H1 (cell line): ENCODE results near the gene DCAF8L2. TPM values are rescaled to one million over a fixed set of nuclear protein-coding genes. Genes with fewer than 3 reads are reported as not detected.

Experiments used
- CTCF ChIA-PET: fragments of 300-600 bp; sonication (Branson Sonifier 250); formaldehyde crosslinking; loops from one replicate; lab custom pipeline; 2021; ENCODE audit not compliant: partially characterized antibody; lab: Charles Lee
- POLR2A ChIA-PET: fragments of 300-600 bp; sonication (Branson Sonifier 250); formaldehyde crosslinking; loops from one replicate; lab custom pipeline; 2021; ENCODE audit warnings: inconsistent platforms; ENCODE audit not compliant: partially characterized antibody; lab: Charles Lee
- DNase-seq, 2 experiments: peaks; one replicate each; pipeline versions ENCODE4 v3.0.0 to v3.0.0-alpha.2; 2010 to 2022; ENCODE audit warnings: low spot score in 2 of 2, low read depth in 1 of 2, mixed read lengths in 1 of 2
- FAIRE-seq: peaks from 2 replicates; lab custom pipeline; 2011; peaks lifted over from hg19 to GRCh38; lab: Jason Lieb, UNC
- H2AFZ ChIP-seq: 2 replicates; pipeline ENCODE4 v1.8.1; 2012; ENCODE audit warnings: low read length, inconsistent platforms
- H2AK5ac ChIP-seq: 2 replicates; pipeline ENCODE4 v1.6.1; 2013; ENCODE audit warnings: low read depth, low read length
- H2BK120ac ChIP-seq: replicated peaks from 2 replicates; pipeline ENCODE3; 2013; ENCODE audit warnings: low read depth, low read length, inconsistent platforms
- H2BK12ac ChIP-seq: 2 replicates; pipeline ENCODE4 v1.6.1; 2013; ENCODE audit warnings: low read depth, low read length
- H2BK15ac ChIP-seq: 2 replicates; pipeline ENCODE4 v1.6.1; 2013; ENCODE audit warnings: low read length
- H2BK20ac ChIP-seq: 2 replicates; pipeline ENCODE4 v1.6.1; 2013; ENCODE audit warnings: low read length
- H2BK5ac ChIP-seq: 2 replicates; pipeline ENCODE4 v1.6.1; 2013; ENCODE audit warnings: low read depth, low read length
- H3K14ac ChIP-seq: 2 replicates; pipeline ENCODE4 v1.6.1; 2013; ENCODE audit warnings: inconsistent platforms; ENCODE audit not compliant: insufficient read length
- H3K18ac ChIP-seq: 2 replicates; pipeline ENCODE4 v1.6.1; 2013; ENCODE audit warnings: low read length; ENCODE audit errors: extremely low read depth
- H3K23ac ChIP-seq: 2 replicates; pipeline ENCODE4 v1.6.1; 2013; ENCODE audit warnings: inconsistent platforms; ENCODE audit not compliant: insufficient read length
- H3K23me2 ChIP-seq: 2 replicates; pipeline ENCODE4 v1.6.1; 2013; ENCODE audit warnings: low read depth, low read length
- H3K27ac ChIP-seq: 2 replicates; pipeline ENCODE4 v1.6.1; 2011; ENCODE audit warnings: low read depth, low read length, inconsistent platforms
- H3K27me3 ChIP-seq, 4 experiments: replicated peaks in 1 of 4; 1 replicate in 1 of 4; 2 replicates in 3 of 4; pipeline versions ENCODE4 v1.6.1 to v1.8.1; 2011 to 2013; ENCODE audit warnings: low read length in 3 of 4, mild to moderate bottlenecking in 3 of 4, inconsistent platforms in 2 of 4, mixed read lengths in 2 of 4, moderate library complexity in 1 of 4; ENCODE audit not compliant: control insufficient read depth in 3 of 4, insufficient read depth in 3 of 4; ENCODE audit errors: extremely low read depth in 1 of 4
- H3K36me3 ChIP-seq, 4 experiments: 2 replicates each; pipeline versions ENCODE4 v1.6.1 to v1.8.1; 2011 to 2013; ENCODE audit warnings: mild to moderate bottlenecking in 4 of 4, low read length in 3 of 4, moderate library complexity in 2 of 4, control low read depth in 1 of 4, inconsistent platforms in 1 of 4; ENCODE audit not compliant: insufficient read depth in 4 of 4, control insufficient read depth in 2 of 4
- H3K4ac ChIP-seq: replicated peaks from 2 replicates; pipeline ENCODE3; 2013; ENCODE audit warnings: low read length, low read depth, mixed read lengths, inconsistent platforms; ENCODE audit not compliant: insufficient read length
- H3K4me1 ChIP-seq, 4 experiments: replicated peaks in 1 of 4; 1 replicate in 1 of 4; 2 replicates in 3 of 4; pipeline versions ENCODE4 v1.6.1 to v1.8.1; 2011 to 2013; ENCODE audit warnings: low read length in 3 of 4, inconsistent platforms in 2 of 4, mixed read lengths in 1 of 4; ENCODE audit not compliant: insufficient read depth in 4 of 4, control insufficient read depth in 3 of 4
- H3K4me2 ChIP-seq, 2 experiments: 2 replicates each; pipeline versions ENCODE4 v1.6.1 to v1.8.1; 2011 to 2013; ENCODE audit warnings: low read depth in 2 of 2, low read length in 2 of 2, control low read depth in 1 of 2, inconsistent platforms in 1 of 2, mild to moderate bottlenecking in 1 of 2; ENCODE audit not compliant: insufficient read depth in 1 of 2
- H3K4me3 ChIP-seq, 4 experiments: fragments of 200-600, 300-600 bp in 1 of 4; sonication (generic), shearing (Covaris generic), sonication (Bioruptor Twin) in 1 of 4; 2 replicates each; pipeline versions ENCODE4 v1.5.1 to v1.8.1; 2011 to 2016; ENCODE audit warnings: low read length in 4 of 4, low read depth in 3 of 4, control low read depth in 2 of 4, inconsistent platforms in 2 of 4, mild to moderate bottlenecking in 2 of 4, mixed read lengths in 1 of 4, moderate library complexity in 1 of 4; ENCODE audit not compliant: insufficient read depth in 2 of 4; ENCODE audit errors: extremely low read depth in 1 of 4
- H3K56ac ChIP-seq: replicated peaks from 2 replicates; pipeline ENCODE3; 2013; ENCODE audit warnings: low read depth, mild to moderate bottlenecking, mixed read lengths, low read length, inconsistent platforms; ENCODE audit not compliant: insufficient read length
- H3K79me1 ChIP-seq: 2 replicates; pipeline ENCODE4 v1.6.1; 2013; ENCODE audit warnings: low read depth, low read length, control low read depth
- H3K79me2 ChIP-seq, 2 experiments: 2 replicates each; pipeline versions ENCODE4 v1.6.1 to v1.8.1; 2012 to 2013; ENCODE audit warnings: low read length in 2 of 2, mild to moderate bottlenecking in 2 of 2, inconsistent platforms in 1 of 2; ENCODE audit not compliant: insufficient read depth in 2 of 2, control insufficient read depth in 1 of 2
- H3K9ac ChIP-seq, 4 experiments: replicated peaks in 1 of 4; 1 replicate in 1 of 4; 2 replicates in 3 of 4; pipeline versions ENCODE4 v1.6.1 to v1.8.1; 2011 to 2013; ENCODE audit warnings: low read depth in 3 of 4, low read length in 3 of 4, control low read depth in 2 of 4, mild to moderate bottlenecking in 2 of 4, moderate library complexity in 2 of 4, inconsistent platforms in 1 of 4; ENCODE audit errors: extremely low read depth in 1 of 4
- H3K9me3 ChIP-seq, 2 experiments: 2 replicates each; pipeline versions ENCODE4 v1.6.1 to v1.8.1; 2012 to 2013; ENCODE audit warnings: mild to moderate bottlenecking in 2 of 2, moderate library complexity in 2 of 2, control low read depth in 1 of 2, inconsistent platforms in 1 of 2, low read depth in 1 of 2, low read length in 1 of 2, mixed read lengths in 1 of 2; ENCODE audit not compliant: insufficient read depth in 2 of 2
- H4K20me1 ChIP-seq, 2 experiments: replicated peaks in 1 of 2; 2 replicates each; pipeline versions ENCODE3 to v1.8.1; 2011 to 2013; ENCODE audit warnings: inconsistent platforms in 2 of 2, low read length in 2 of 2, mild to moderate bottlenecking in 1 of 2; ENCODE audit not compliant: insufficient read depth in 2 of 2, control insufficient read depth in 1 of 2
- H4K5ac ChIP-seq: 2 replicates; pipeline ENCODE4 v1.6.1; 2013; ENCODE audit warnings: low read length, low read depth, mixed read lengths, inconsistent platforms; ENCODE audit not compliant: insufficient read length
- H4K8ac ChIP-seq: 2 replicates; pipeline ENCODE4 v1.8.0; 2013; ENCODE audit warnings: mild to moderate bottlenecking, moderate library complexity, low read length, inconsistent platforms; ENCODE audit not compliant: insufficient read depth; ENCODE audit errors: extremely low read depth
- H4K91ac ChIP-seq: replicated peaks from 2 replicates; pipeline ENCODE3; 2013; ENCODE audit warnings: low read length, mixed read lengths, inconsistent platforms; ENCODE audit not compliant: insufficient read length
- BRCA1 ChIP-seq: IDR thresholded peaks from 2 replicates; pipeline ENCODE4 v1.6.1; 2012; ENCODE audit warnings: low read depth, low read length, improper control_type of control experiment
- CBX8 ChIP-seq: fragments of 300-800, 300-1000 bp; sonication (generic); IDR thresholded peaks from 2 replicates; pipeline ENCODE4 v1.7.1; 2016; ENCODE audit warnings: low read depth, low read length, borderline replicate concordance
- CTBP2 ChIP-seq: IDR thresholded peaks from 2 replicates; pipeline ENCODE4 v1.7.0; 2011; ENCODE audit warnings: borderline replicate concordance, mild to moderate bottlenecking, moderate library complexity, mixed read lengths, low read length; ENCODE audit not compliant: insufficient read depth, insufficient read length
- EP300 ChIP-seq, 2 experiments: IDR thresholded peaks; 1 replicate in 1 of 2; 2 replicates in 1 of 2; pipeline ENCODE4 v1.6.1; 2011 to 2012; ENCODE audit warnings: low read depth in 2 of 2, low read length in 2 of 2, mild to moderate bottlenecking in 2 of 2, borderline replicate concordance in 1 of 2, inconsistent platforms in 1 of 2, moderate library complexity in 1 of 2
- GABPA ChIP-seq: IDR thresholded peaks from 2 replicates; pipeline ENCODE4 v1.6.1; 2011; ENCODE audit warnings: mild to moderate bottlenecking, low read length, moderate library complexity, borderline replicate concordance; ENCODE audit not compliant: insufficient read depth
- HDAC6 ChIP-seq: IDR thresholded peaks from one replicate; pipeline ENCODE4 v1.7.1; 2012; ENCODE audit warnings: low read depth, mild to moderate bottlenecking, inconsistent platforms, low read length, moderate library complexity
- JUND ChIP-seq: IDR thresholded peaks from 2 replicates; pipeline ENCODE4 v1.6.1; 2011; ENCODE audit warnings: mild to moderate bottlenecking, improper control_type of control experiment, low read length
- KDM5A ChIP-seq: fragments of 200-600 bp; IDR thresholded peaks from 2 replicates; pipeline ENCODE4 v1.7.1; 2012; ENCODE audit warnings: mild to moderate bottlenecking, low read length, inconsistent platforms, mixed read lengths
- MAFK ChIP-seq: IDR thresholded peaks from 2 replicates; pipeline ENCODE4 v1.6.1; 2012; ENCODE audit warnings: low read depth, mild to moderate bottlenecking, improper control_type of control experiment, low read length
- POLR2AphosphoS5 ChIP-seq: IDR thresholded peaks from 2 replicates; pipeline ENCODE4 v1.6.1; 2011; ENCODE audit warnings: low read depth, low read length
- RXRA ChIP-seq: IDR thresholded peaks from 2 replicates; pipeline ENCODE4 v1.6.1; 2011; ENCODE audit warnings: low read depth, mild to moderate bottlenecking, low read length, moderate library complexity; ENCODE audit not compliant: insufficient read depth
- SAP30 ChIP-seq: fragments of 300-600 bp; sonication (generic); IDR thresholded peaks from 2 replicates; pipeline ENCODE4 v1.7.1; 2012; ENCODE audit warnings: low read length, moderate library complexity, mild to moderate bottlenecking, inconsistent platforms; ENCODE audit not compliant: insufficient read depth, insufficient replicate concordance
- SIRT6 ChIP-seq: IDR thresholded peaks from one replicate; pipeline ENCODE4 v1.7.1; 2012; ENCODE audit warnings: low read length, inconsistent platforms
- SP2 ChIP-seq: IDR thresholded peaks from 2 replicates; pipeline ENCODE4 v1.6.1; 2012; ENCODE audit warnings: mild to moderate bottlenecking, low read length, inconsistent platforms
- TAF1 ChIP-seq: IDR thresholded peaks from 2 replicates; pipeline ENCODE4 v1.6.1; 2011; ENCODE audit warnings: mild to moderate bottlenecking, low read depth, low read length
- TCF12 ChIP-seq: IDR thresholded peaks from 2 replicates; pipeline ENCODE4 v1.6.1; 2011; ENCODE audit warnings: low read depth, mild to moderate bottlenecking, low read length
- WGBS, 2 experiments: shearing (Covaris generic) in 1 of 2; methylation state at CpG; one replicate each; pipeline versions ENCODE4 v1.1.6 to v1.1.7; 2013 to 2015; ENCODE audit warnings: low lambda C conversion rate in 2 of 2, mixed read lengths in 2 of 2, inconsistent platforms in 1 of 2, low coverage in 1 of 2, missing lambda C conversion rate in 1 of 2; ENCODE audit not compliant: insufficient replicate concordance in 2 of 2, insufficient coverage in 1 of 2, insufficient read length in 1 of 2; ENCODE audit errors: extremely low coverage in 1 of 2, missing lambda C conversion rate in 1 of 2; 5-methylcytosine and 5-hydroxymethylcytosine counted together
- polyA plus RNA-seq, 7 experiments: library from polyadenylated mRNA; depleted of rRNA in 3 of 7; stranded (reverse) in 5 of 7; unstranded in 2 of 7; fragments of >200 nt in 5 of 7; fragments of 200-250 nt in 2 of 7; gene quantifications; 1 replicate in 5 of 7; 2 replicates in 1 of 7; 4 replicates in 1 of 7; pipeline versions ENCODE4 v1.2.1 to v1.2.3, GENCODE V29; 2011 to 2013; ENCODE audit warnings: missing spikeins in 2 of 7, mixed read lengths in 2 of 7
- total RNA-seq: library from RNA; stranded (reverse); fragmentation: NEBNext Ultra II Directional; extraction: Animal tissue kit (Norgen Biotek cat#: 25700); gene quantifications from 2 replicates; pipeline ENCODE4 v1.2.1, GENCODE V29; 2021

The DCAF8L2 gene
- total and polyA plus RNA-seq, 2 of the 8 experiments (the other 6 are each of a cell fraction or from before 2014, with no cell fraction given), result not detected

- Histone ChIP-seq H2AK5ac (no peak overlapping the region), H2BK120ac (no peak overlapping the region), H3K79me1 (no peaks in the 10 kb centered on the region), H4K91ac (no peak overlapping the region), H3K18ac (no peak overlapping the region), H3K27ac (no peak overlapping the region), H4K20me1 (no peaks in the 10 kb centered on the region), H2BK15ac (no peak overlapping the region), H2BK5ac (no peak overlapping the region), H3K14ac (no peak overlapping the region), H4K8ac (no peak overlapping the region), H2BK12ac (no peak overlapping the region), H3K23me2 (no peaks in the 10 kb centered on the region), H3K9ac (no peak overlapping the region), H4K5ac (no peak overlapping the region), H3K79me2 (no peaks in the 10 kb centered on the region), H3K4me3 (no peak overlapping the region), H3K9me3 (no peaks in the 10 kb centered on the region), H3K23ac (no peak overlapping the region), H2AFZ (no peak overlapping the region), H2BK20ac (no peak overlapping the region), H3K36me3 (no peaks in the 10 kb centered on the region), H3K4ac (no peak overlapping the region), H3K27me3 (no peaks in the 10 kb centered on the region), H3K56ac (no peak overlapping the region), H3K4me1 (no peaks in the 10 kb centered on the region), H3K4me2 (no peak overlapping the region)
- ChIA-PET POLR2A (no interaction called here), CTCF (no interaction called here)
- 86% methylated on average over 2 of the region's 2 CpGs; no CpG with 5 or more reads in 1 of the 2 experiments for WGBS, 2 experiments
- DNase-seq, result no peak
- no peak for FAIRE-seq
- TF ChIP-seq KDM5A (no peak), RXRA (no peak), EP300 (IDR thresholded peaks at IDR 0.05; ENCODE audit: borderline replicate concordance in 1 of 2, low read depth in 2 of 2, low read length in 2 of 2) (no peak), CBX8 (no peak), TAF1 (no peak), MAFK (no peak), JUND (no peak), SIRT6 (no peak), GABPA (no peak), SP2 (no peak), BRCA1 (no peak), TCF12 (no peak), HDAC6 (no peak), SAP30 (no peak), POLR2AphosphoS5 (no peak), CTBP2 (no peak)
Measured at GRCh38 chrX:27775984-27776383, 185.8 kb downstream of the DCAF8L2 start.
